ENCODE measurements around the gene SVIP.

GRCh38 chr11:22780952-22781593 lies 48.5 kb downstream of the SVIP start:
- no peak for TF ChIP-seq EZH2 (IDR thresholded peaks at IDR 0.05; ENCODE audit: insufficient read depth, low read length)
- TF ChIP-seq, protein P1, sequence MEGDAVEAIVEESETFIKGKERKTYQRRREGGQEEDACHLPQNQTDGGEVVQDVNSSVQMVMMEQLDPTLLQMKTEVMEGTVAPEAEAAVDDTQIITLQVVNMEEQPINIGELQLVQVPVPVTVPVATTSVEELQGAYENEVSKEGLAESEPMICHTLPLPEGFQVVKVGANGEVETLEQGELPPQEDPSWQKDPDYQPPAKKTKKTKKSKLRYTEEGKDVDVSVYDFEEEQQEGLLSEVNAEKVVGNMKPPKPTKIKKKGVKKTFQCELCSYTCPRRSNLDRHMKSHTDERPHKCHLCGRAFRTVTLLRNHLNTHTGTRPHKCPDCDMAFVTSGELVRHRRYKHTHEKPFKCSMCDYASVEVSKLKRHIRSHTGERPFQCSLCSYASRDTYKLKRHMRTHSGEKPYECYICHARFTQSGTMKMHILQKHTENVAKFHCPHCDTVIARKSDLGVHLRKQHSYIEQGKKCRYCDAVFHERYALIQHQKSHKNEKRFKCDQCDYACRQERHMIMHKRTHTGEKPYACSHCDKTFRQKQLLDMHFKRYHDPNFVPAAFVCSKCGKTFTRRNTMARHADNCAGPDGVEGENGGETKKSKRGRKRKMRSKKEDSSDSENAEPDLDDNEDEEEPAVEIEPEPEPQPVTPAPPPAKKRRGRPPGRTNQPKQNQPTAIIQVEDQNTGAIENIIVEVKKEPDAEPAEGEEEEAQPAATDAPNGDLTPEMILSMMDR (IDR thresholded peaks at IDR 0.05; ENCODE audit: insufficient read depth, low read depth, low read length) = no peak
